ENCODE data around the gene TLR3. TPM values are rescaled to one million over a fixed set of nuclear protein-coding genes. Genes with fewer than 3 reads are reported as not detected.

Gene TLR3
- total RNA-seq, 6 experiments from 2014 or later, result 6.8 to 14.9 (median 9.2) TPM

DNA sequence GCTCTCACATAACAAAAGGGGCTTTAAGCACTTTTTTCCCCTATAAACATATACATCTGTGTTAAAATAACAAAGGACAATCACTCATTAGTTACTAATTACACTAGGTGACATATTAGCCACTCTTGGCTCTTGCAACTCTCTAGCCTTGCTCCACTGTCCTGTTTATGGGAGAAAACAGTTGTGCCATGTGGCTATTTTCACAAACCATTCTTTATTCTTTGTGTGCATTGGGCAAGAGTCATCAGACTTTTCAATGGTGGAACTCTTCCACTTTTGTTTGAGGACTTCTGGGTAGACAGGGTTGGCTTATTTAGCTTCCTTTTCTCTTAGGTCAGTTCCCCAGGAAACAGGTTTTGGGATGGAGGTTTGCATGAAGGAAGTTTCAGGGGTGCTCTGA lies 19.6 kb downstream of the TLR3 start:
- DNase-seq (no peak), ATAC-seq (no peak)
- TF ChIP-seq, protein P1, sequence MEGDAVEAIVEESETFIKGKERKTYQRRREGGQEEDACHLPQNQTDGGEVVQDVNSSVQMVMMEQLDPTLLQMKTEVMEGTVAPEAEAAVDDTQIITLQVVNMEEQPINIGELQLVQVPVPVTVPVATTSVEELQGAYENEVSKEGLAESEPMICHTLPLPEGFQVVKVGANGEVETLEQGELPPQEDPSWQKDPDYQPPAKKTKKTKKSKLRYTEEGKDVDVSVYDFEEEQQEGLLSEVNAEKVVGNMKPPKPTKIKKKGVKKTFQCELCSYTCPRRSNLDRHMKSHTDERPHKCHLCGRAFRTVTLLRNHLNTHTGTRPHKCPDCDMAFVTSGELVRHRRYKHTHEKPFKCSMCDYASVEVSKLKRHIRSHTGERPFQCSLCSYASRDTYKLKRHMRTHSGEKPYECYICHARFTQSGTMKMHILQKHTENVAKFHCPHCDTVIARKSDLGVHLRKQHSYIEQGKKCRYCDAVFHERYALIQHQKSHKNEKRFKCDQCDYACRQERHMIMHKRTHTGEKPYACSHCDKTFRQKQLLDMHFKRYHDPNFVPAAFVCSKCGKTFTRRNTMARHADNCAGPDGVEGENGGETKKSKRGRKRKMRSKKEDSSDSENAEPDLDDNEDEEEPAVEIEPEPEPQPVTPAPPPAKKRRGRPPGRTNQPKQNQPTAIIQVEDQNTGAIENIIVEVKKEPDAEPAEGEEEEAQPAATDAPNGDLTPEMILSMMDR (IDR thresholded peaks at IDR 0.05), result no peak
- no peak for TF ChIP-seq POLR2A (IDR thresholded peaks at IDR 0.05)
- Histone ChIP-seq H3K4me1 (no peaks in the 10 kb centered on the region), H3K9me3 (no peaks in the 10 kb centered on the region), H3K27me3 (no peaks in the 10 kb centered on the region), H3K36me3 (no peaks in the 10 kb centered on the region), H3K4me3 (no peak overlapping the region), H3K27ac (no peak overlapping the region)
- intact Hi-C loops (cut with DNase I), result no loop called here

DNA sequence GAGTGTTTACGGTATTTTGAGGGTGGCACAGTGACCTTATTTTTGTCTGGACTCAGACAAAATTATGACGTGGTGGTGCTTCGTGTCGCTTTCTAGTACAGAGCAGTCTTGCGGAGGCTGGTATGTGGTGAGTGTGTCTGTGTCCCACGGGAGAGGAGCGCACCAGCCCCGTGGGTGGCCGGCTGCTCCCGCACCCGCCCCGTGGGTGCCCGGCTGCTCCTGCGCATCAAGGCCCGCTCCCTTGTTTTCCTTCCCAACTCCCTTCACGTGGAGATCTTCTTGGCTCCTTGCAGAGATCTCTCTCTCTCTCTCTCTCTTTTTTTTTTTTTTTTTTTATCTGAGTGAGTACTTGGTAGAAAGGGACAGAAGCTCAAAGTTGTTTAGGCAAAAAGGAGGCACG lies 23.3 kb downstream of the TLR3 start:
- DNase-seq (no peak), ATAC-seq (no peak)
- H3K9me3 ChIP-seq, result no peaks in the 10 kb centered on the region
- H3K27ac ChIP-seq, result no peak overlapping the region
- WGBS (ENCODE audit: insufficient coverage, low coverage, low lambda C conversion rate, missing lambda C conversion rate), result 89% methylated on average over 15 of the region's 17 CpGs
- TF ChIP-seq, protein P1 (IDR thresholded peaks at IDR 0.05), result no peak
- TF ChIP-seq POLR2A (IDR thresholded peaks at IDR 0.05), result no peak
- intact Hi-C loops (cut with DNase I), result no loop called here
- no peaks in the 10 kb centered on the region for H3K36me3 ChIP-seq
- H3K27me3 ChIP-seq, result no peaks in the 10 kb centered on the region
- H3K4me1 ChIP-seq, result no peaks in the 10 kb centered on the region
- H3K4me3 ChIP-seq, result no peak overlapping the region

DNA sequence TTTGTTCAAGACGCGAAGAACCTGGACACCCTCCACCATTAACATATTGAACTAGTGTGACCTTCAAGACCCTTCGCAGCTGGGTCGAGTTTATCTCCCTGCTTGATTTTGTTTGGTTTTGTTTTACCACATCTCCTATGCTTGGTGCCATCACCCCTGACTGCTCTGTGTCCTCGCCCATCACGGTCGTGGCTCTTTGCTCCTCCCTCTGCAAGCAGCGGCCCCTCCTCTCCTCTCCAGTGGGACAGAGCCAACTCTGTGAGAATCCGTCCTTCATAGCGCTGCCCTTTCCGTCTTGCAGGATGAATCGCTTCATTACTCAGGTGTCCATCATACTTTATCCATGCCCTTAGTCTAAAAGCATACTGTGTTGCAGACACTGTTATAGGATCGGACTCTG lies 26.4 kb downstream of the TLR3 start:
- Histone ChIP-seq H3K4me1 (no peaks in the 10 kb centered on the region), H3K27ac (no peak overlapping the region), H3K4me3 (no peak overlapping the region), H3K36me3 (no peaks in the 10 kb centered on the region), H3K27me3 (no peaks in the 10 kb centered on the region), H3K9me3 (no peaks in the 10 kb centered on the region)
- peak in 1 of 3 donors; percentile 29 for DNase-seq
- intact Hi-C loops (cut with DNase I), result no loop called here
- peak; percentile 61 to 88 (median 72) for ATAC-seq
- TF ChIP-seq, protein P1 (IDR thresholded peaks at IDR 0.05), result no peak
- no peak for TF ChIP-seq POLR2A (IDR thresholded peaks at IDR 0.05)
- WGBS (ENCODE audit: insufficient coverage, low coverage, low lambda C conversion rate, missing lambda C conversion rate), result 73% methylated on average over 12 of the region's 13 CpGs

DNA sequence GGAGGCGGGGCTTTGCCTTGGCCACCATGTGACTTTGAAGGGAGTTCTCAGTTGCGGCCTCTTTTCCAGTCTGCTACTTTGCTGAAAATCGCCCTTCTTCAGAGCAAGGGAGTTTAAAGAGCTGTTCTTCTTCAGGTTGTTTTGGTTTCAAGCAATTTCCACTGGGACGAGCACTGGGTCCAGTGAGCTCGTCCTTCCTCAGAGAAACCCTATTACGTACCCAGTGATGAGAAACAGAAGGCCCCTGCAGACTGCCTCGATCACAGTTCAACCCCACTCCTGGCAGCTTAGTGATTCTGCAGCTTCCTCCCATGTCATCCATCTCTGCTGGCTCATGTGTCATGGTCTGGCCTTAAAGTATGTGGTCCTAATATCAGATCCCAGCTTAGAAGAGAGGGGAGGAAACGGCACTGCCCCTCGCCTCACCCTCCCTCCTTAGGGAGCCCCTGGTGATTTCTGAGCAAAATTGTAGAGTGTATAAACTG lies 27.8 kb downstream of the TLR3 start:
- WGBS (ENCODE audit: insufficient coverage, low coverage, low lambda C conversion rate, missing lambda C conversion rate), result 87% methylated on average over 4 of the region's 9 CpGs
- Histone ChIP-seq H3K9me3 (no peaks in the 10 kb centered on the region), H3K36me3 (no peaks in the 10 kb centered on the region), H3K27ac (no peak overlapping the region), H3K4me1 (no peaks in the 10 kb centered on the region), H3K27me3 (no peaks in the 10 kb centered on the region), H3K4me3 (no peak overlapping the region)
- DNase-seq (no peak), ATAC-seq (no peak)
- intact Hi-C loops (cut with DNase I), result no loop called here
- TF ChIP-seq, protein P1 (IDR thresholded peaks at IDR 0.05), result no peak

DNA sequence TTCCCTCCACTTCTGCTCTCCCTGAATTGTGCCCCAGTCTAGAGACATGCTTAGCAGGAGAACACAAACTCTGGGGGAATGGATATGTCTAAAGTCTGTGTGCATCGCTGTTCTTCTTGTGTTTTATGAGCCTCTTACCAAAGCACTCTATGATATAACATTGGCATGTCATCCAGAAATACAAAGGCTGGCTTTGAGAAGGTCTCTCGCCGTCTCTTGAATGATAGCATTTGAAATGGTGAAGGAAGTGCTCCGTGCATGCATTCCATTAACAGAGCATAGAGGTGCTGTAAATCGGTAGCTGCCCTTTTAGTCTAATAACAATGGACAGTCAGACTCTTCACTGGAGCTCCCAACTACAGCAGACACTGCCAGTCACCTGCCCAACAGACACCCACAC lies 28.4 kb downstream of the TLR3 start:
- intact Hi-C loops (cut with DNase I), result no loop called here
- H3K27me3 ChIP-seq, result no peaks in the 10 kb centered on the region
- H3K4me3 ChIP-seq, result no peak overlapping the region
- DNase-seq, result no peak
- WGBS (ENCODE audit: insufficient coverage, low coverage, low lambda C conversion rate, missing lambda C conversion rate), result 94% methylated on average over 5 of the region's 5 CpGs
- no peak overlapping the region for H3K27ac ChIP-seq
- H3K9me3 ChIP-seq, result no peaks in the 10 kb centered on the region
- no peaks in the 10 kb centered on the region for H3K36me3 ChIP-seq
- no peak for TF ChIP-seq POLR2A (IDR thresholded peaks at IDR 0.05)
- TF ChIP-seq, protein P1 (IDR thresholded peaks at IDR 0.05), result no peak
- no peak for ATAC-seq
- H3K4me1 ChIP-seq, result no peaks in the 10 kb centered on the region
